GM12878 (cell line): ENCODE measurements around the gene TRAF3. TPM values are rescaled to one million over a fixed set of nuclear protein-coding genes. Genes with fewer than 3 reads are reported as not detected.

Experiments used
- ATAC-seq: fragments of 200-7000 bp; cut with Tn5 transposase; 3 replicates; pipeline ENCODE4 v1.9.1; 2020; ENCODE audit warnings: mild to moderate bottlenecking, moderate library complexity
- BruUV-seq: library from RNA; stranded (reverse); fragments of 400-500 nt; replicated peaks from 2 replicates; lab custom pipeline; 2021; lab: Mats Ljungman, UMichigan
- CTCF ChIA-PET: fragments of 300-600 bp; sonication (Branson Sonifier 250); formaldehyde crosslinking; extraction: SDS; loops from one replicate; lab custom pipeline; 2021; ENCODE audit warnings: inconsistent platforms; lab: Yijun Ruan, JAX
- POLR2A ChIA-PET: fragments of 350-600 bp; formaldehyde crosslinking; extraction: SDS; loops from one replicate; lab custom pipeline; 2021; ENCODE audit warnings: inconsistent platforms; lab: Charles Lee
- RAD21 ChIA-PET: fragments of 300-600 bp; sonication (Branson Sonifier 250); formaldehyde crosslinking; loops from one replicate; lab custom pipeline; 2023; ENCODE audit warnings: antibody characterized with exemption; ENCODE audit not compliant: unreplicated experiment; lab: Charles Lee
- SMC1A ChIA-PET: fragments of 300-600 bp; sonication (Branson Sonifier 250); formaldehyde crosslinking; loops from one replicate; lab custom pipeline; 2023; ENCODE audit not compliant: unreplicated experiment, uncharacterized antibody; lab: Charles Lee
- DNase-seq: peaks from one replicate; pipeline ENCODE4 v3.0.0-alpha.2; 2011; ENCODE audit warnings: low read depth, low spot score
- FAIRE-seq: peaks from 3 replicates; lab custom pipeline; 2011; peaks lifted over from hg19 to GRCh38; lab: Jason Lieb, UNC
- H2AFZ ChIP-seq: 2 replicates; pipeline ENCODE4 v1.6.0; 2011; ENCODE audit warnings: low read depth, low read length, control low read depth; ENCODE audit not compliant: control insufficient read depth
- H3K27ac ChIP-seq: 2 replicates; pipeline ENCODE4 v1.5.1; 2011; ENCODE audit warnings: control low read depth; ENCODE audit not compliant: control insufficient read depth, insufficient read depth
- H3K27me3 ChIP-seq, 2 experiments: replicated peaks in 1 of 2; 2 replicates each; pipeline versions ENCODE4 v1.6.0 to v1.6.1; 2011; ENCODE audit warnings: low read length in 1 of 2; ENCODE audit not compliant: control insufficient read depth in 2 of 2, insufficient read depth in 2 of 2
- H3K36me3 ChIP-seq, 2 experiments: 2 replicates each; pipeline ENCODE4 v1.5.1; 2011; ENCODE audit warnings: low read length in 1 of 2; ENCODE audit not compliant: control insufficient read depth in 2 of 2, insufficient read depth in 2 of 2
- H3K4me1 ChIP-seq: 2 replicates; pipeline ENCODE4 v1.6.1; 2011; ENCODE audit warnings: mild to moderate bottlenecking, low read length, moderate library complexity, mixed read lengths; ENCODE audit not compliant: control insufficient read depth, insufficient read depth
- H3K4me2 ChIP-seq: 2 replicates; pipeline ENCODE4 v1.6.0; 2011; ENCODE audit warnings: control low read depth; ENCODE audit not compliant: control insufficient read depth, insufficient read depth
- H3K4me3 ChIP-seq: fragments of 200-600 bp; sonication (generic); 2 replicates; pipeline ENCODE4 v1.5.1; 2016
- H3K79me2 ChIP-seq: 2 replicates; pipeline ENCODE4 v1.6.0; 2011; ENCODE audit warnings: low read length; ENCODE audit not compliant: control insufficient read depth, insufficient read depth
- H3K9ac ChIP-seq: 2 replicates; pipeline ENCODE4 v1.8.0; 2011; ENCODE audit warnings: low read length, control low read depth, mixed read lengths; ENCODE audit not compliant: control insufficient read depth, insufficient read depth
- H3K9me3 ChIP-seq: replicated peaks from 3 replicates; pipeline ENCODE4 v1.5.1; 2011; ENCODE audit warnings: mild to moderate bottlenecking, low read length; ENCODE audit not compliant: control insufficient read depth, insufficient read depth
- H4K20me1 ChIP-seq: 2 replicates; pipeline ENCODE4 v1.6.0; 2011; ENCODE audit not compliant: control insufficient read depth, insufficient read depth
- BCL11A ChIP-seq: IDR thresholded peaks from 2 replicates; pipeline ENCODE4 v1.6.1; 2011; ENCODE audit warnings: low read depth, low read length
- CHD1 ChIP-seq: IDR thresholded peaks from 2 replicates; pipeline ENCODE4 v1.6.1; 2012; ENCODE audit warnings: low read depth, low read length, improper control_type of control experiment
- ESRRA ChIP-seq: IDR thresholded peaks from 2 replicates; pipeline ENCODE4 v1.6.1; 2012; ENCODE audit warnings: mild to moderate bottlenecking, low read length, improper control_type of control experiment
- FOXK2 ChIP-seq: fragments of 450-650 bp; IDR thresholded peaks from 2 replicates; pipeline ENCODE4 v1.6.1; 2017; ENCODE audit warnings: mild to moderate bottlenecking, moderate library complexity
- MXI1 ChIP-seq: fragments of 150-350 bp; IDR thresholded peaks from 2 replicates; pipeline ENCODE4 v1.6.1; 2011; ENCODE audit warnings: low read depth, mild to moderate bottlenecking, inconsistent platforms, low read length, improper control_type of control experiment
- POLR2A ChIP-seq: IDR thresholded peaks from 2 replicates; pipeline ENCODE4 v1.6.1; 2011; ENCODE audit warnings: low read depth, mild to moderate bottlenecking, low read length
- RBBP5 ChIP-seq: fragments of 200-600 bp; sonication (generic); conservative IDR thresholded peaks from 2 replicates; pipeline ENCODE4 v1.6.1; 2016
- SPI1 ChIP-seq: IDR thresholded peaks from 2 replicates; pipeline ENCODE4 v1.6.1; 2011; ENCODE audit warnings: low read depth, mild to moderate bottlenecking, low read length, moderate library complexity, borderline replicate concordance; ENCODE audit not compliant: insufficient read depth
- ZBED1 ChIP-seq: IDR thresholded peaks from 2 replicates; pipeline ENCODE4 v1.6.1; 2016; ENCODE audit warnings: borderline replicate concordance
- ZNF217 ChIP-seq: fragments of 450-650 bp; IDR thresholded peaks from 2 replicates; pipeline ENCODE4 v1.6.1; 2017; ENCODE audit warnings: antibody characterized with exemption, mild to moderate bottlenecking
- WGBS: methylation state at CpG from one replicate; pipeline ENCODE4 v1.1.6; 2016; ENCODE audit warnings: low lambda C conversion rate; ENCODE audit not compliant: insufficient replicate concordance, insufficient coverage; ENCODE audit errors: missing lambda C conversion rate; 5-methylcytosine and 5-hydroxymethylcytosine counted together
- in situ Hi-C: fragments of 300-500 bp; cut with MboI; formaldehyde crosslinking; loops from 9 replicates; pipeline ENCODE4 v1.14.3; 2018; ENCODE audit warnings: mixed read lengths
- intact Hi-C: fragments of 100-400 bp; cut with micrococcal nuclease; formaldehyde crosslinking; loops from one replicate; pipeline ENCODE4 v1.14.2; 2022; ENCODE audit not compliant: unreplicated experiment
- polyA plus RNA-seq, 11 experiments: library from polyadenylated mRNA; depleted of rRNA in 4 of 11; unstranded in 6 of 11; stranded (reverse) in 5 of 11; fragments of >200 nt; fragmentation: Nextera tagmentation in 4 of 11; fragmentation: Illumina TruSeq in 1 of 11; extraction: Ambion mirVana in 4 of 11; extraction: Trizol in 1 of 11; gene quantifications; 1 replicate in 1 of 11; 2 replicates in 10 of 11; pipeline versions ENCODE4 v1.2.1 to v1.2.3, GENCODE V29; 2011 to 2016; ENCODE audit warnings: inconsistent platforms in 2 of 11, missing spikeins in 2 of 11, low read depth in 1 of 11
- total RNA-seq, 4 experiments: library from RNA; depleted of rRNA in 3 of 4; stranded (reverse); fragments of >200 nt in 3 of 4; fragmentation: Illumina TruSeq in 1 of 4; extraction: Trizol in 1 of 4; gene quantifications; 2 replicates each; pipeline versions ENCODE4 v1.2.1 to v1.2.3, GENCODE V29; 2013 to 2021
- TF ChIP-seq, protein P1 (sequence below): IDR thresholded peaks from 2 replicates; pipeline ENCODE4 v1.6.1; 2011; ENCODE audit warnings: borderline replicate concordance, low read depth, mild to moderate bottlenecking, moderate library complexity, mixed read lengths, low read length; ENCODE audit not compliant: insufficient read depth; ENCODE audit errors: extremely low read length
- TF ChIP-seq, protein P2 (sequence below): fragments of 450-650 bp; conservative IDR thresholded peaks from 2 replicates; pipeline ENCODE4 v1.6.1; 2017; ENCODE audit warnings: mild to moderate bottlenecking, moderate library complexity
- TF ChIP-seq, protein P3 (sequence below): IDR thresholded peaks from 2 replicates; pipeline ENCODE4 v1.6.1; 2012; ENCODE audit warnings: low read depth, low read length, improper control_type of control experiment

Gene TRAF3
- total and polyA plus RNA-seq, 10 of the 15 experiments (the other 5 are each of a cell fraction or from before 2014, with no cell fraction given), result 3.0 to 70.1 (median 36.5) TPM

DNA sequence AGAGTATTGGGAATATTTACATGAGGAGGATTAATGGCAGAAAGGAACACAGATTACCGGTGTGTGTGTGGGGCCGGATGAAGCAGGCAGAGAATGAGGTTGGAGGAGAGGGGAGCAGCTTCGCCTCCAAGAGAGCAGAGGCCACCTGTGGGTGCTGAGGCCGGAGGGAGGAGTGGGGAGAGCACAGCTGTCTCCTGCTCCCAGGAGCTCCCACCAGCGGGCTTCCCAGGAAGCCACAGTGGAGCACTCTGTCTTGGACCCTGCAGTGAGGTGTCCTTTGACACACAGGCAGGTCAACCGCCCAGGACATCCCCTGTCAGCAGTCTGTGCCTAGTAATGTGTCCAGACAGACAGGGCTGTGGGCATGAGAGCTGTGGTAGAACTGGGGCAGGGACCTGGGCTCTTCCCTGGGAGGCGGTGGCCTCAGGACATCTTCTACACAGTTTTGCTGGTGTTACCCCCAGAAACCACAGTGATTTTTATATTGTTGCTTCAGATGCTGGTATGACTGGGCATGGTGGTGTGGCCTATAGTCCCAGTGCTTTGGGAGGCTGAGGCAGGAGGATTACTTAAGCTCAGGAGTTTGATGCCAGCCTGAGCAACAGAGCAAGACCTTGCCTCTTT is 126.8 kb downstream of the TRAF3 start:
- no peak overlapping the region for H3K4me3 ChIP-seq
- H3K79me2 ChIP-seq, result peaks cover 25% of the 10 kb centered on the region
- RAD21 ChIA-PET, result no interaction called here
- FAIRE-seq (no peak), ATAC-seq (no peak), DNase-seq (no peak)
- H4K20me1 ChIP-seq, result no peaks in the 10 kb centered on the region
- peaks cover 30 to 41% of the 10 kb centered on the region in 2 experiments for H3K36me3 ChIP-seq
- H3K9ac ChIP-seq, result no peak overlapping the region
- no peaks in the 10 kb centered on the region for H3K27me3 ChIP-seq
- TF ChIP-seq CHD1 (no peak), ZBED1 (no peak), RBBP5 (no peak), ZNF217 (no peak), POLR2A (no peak; the same call in 1 of the 2 replicates), BCL11A (no peak), MXI1 (no peak), ESRRA (no peak), FOXK2 (no peak), SPI1 (no peak)
- TF ChIP-seq, protein P1, sequence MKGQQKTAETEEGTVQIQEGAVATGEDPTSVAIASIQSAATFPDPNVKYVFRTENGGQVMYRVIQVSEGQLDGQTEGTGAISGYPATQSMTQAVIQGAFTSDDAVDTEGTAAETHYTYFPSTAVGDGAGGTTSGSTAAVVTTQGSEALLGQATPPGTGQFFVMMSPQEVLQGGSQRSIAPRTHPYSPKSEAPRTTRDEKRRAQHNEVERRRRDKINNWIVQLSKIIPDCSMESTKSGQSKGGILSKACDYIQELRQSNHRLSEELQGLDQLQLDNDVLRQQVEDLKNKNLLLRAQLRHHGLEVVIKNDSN, result no peak
- TF ChIP-seq, protein P2, sequence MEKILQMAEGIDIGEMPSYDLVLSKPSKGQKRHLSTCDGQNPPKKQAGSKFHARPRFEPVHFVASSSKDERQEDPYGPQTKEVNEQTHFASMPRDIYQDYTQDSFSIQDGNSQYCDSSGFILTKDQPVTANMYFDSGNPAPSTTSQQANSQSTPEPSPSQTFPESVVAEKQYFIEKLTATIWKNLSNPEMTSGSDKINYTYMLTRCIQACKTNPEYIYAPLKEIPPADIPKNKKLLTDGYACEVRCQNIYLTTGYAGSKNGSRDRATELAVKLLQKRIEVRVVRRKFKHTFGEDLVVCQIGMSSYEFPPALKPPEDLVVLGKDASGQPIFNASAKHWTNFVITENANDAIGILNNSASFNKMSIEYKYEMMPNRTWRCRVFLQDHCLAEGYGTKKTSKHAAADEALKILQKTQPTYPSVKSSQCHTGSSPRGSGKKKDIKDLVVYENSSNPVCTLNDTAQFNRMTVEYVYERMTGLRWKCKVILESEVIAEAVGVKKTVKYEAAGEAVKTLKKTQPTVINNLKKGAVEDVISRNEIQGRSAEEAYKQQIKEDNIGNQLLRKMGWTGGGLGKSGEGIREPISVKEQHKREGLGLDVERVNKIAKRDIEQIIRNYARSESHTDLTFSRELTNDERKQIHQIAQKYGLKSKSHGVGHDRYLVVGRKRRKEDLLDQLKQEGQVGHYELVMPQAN, result no peak
- TF ChIP-seq, protein P3, sequence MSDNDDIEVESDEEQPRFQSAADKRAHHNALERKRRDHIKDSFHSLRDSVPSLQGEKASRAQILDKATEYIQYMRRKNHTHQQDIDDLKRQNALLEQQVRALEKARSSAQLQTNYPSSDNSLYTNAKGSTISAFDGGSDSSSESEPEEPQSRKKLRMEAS, result no peak
- H3K4me2 ChIP-seq, result no peak overlapping the region
- no peak overlapping the region for H2AFZ ChIP-seq
- in situ Hi-C loops, result no loop called here
- CTCF ChIA-PET, result interaction anchor here (1.1 to 3.6 kb wide), 2 partner anchors 12 to 81 kb away, joined by 3 to 12 read pairs; no protein-coding TSS in a partner anchor
- no TSS peak for BruUV-seq
- 92% methylated on average over 7 of the region's 7 CpGs for WGBS
- POLR2A ChIA-PET, result interaction anchor here (0.8 kb wide), 1 partner anchor 67 kb away, joined by 3 read pairs; no protein-coding TSS in a partner anchor
- SMC1A ChIA-PET, result interaction anchor here (1.1 to 3.0 kb wide), 3 partner anchors 105 to 209 kb away, joined by 3 to 15 read pairs (median 6); no protein-coding TSS in a partner anchor
- H3K9me3 ChIP-seq, result no peaks in the 10 kb centered on the region
- peaks cover 40% of the 10 kb centered on the region for H3K4me1 ChIP-seq
- intact Hi-C loops, result loop anchor here (5.0 kb wide), 1 partner anchor 127 kb away; the partner anchor contains the start of gene TRAF3
- peak overlapping the region; percentile 98 for H3K27ac ChIP-seq
